K562 (cell line): ENCODE results near the gene KIF19. TPM values are rescaled to one million over a fixed set of nuclear protein-coding genes. Genes with fewer than 3 reads are reported as not detected.

Experiments used
- AFF4 ChIP-seq: sonication (generic); formaldehyde crosslinking; IDR thresholded peaks from 2 replicates; pipeline ENCODE4 v1.8.0; 2023; ENCODE audit warnings: mild to moderate bottlenecking, missing genetic modification reagents
- ARHGAP35 ChIP-seq: fragments of 450-650 bp; IDR thresholded peaks from 2 replicates; pipeline ENCODE4 v1.6.1; 2018; ENCODE audit not compliant: partially characterized antibody
- ATF1 ChIP-seq, 2 experiments: fragments of 450-650 bp in 1 of 2; IDR thresholded peaks; 2 replicates each; pipeline ENCODE4 v1.6.1; 2016; ENCODE audit warnings: missing compliant biosample characterization in 1 of 2, missing genetic modification characterization in 1 of 2
- BMI1 ChIP-seq: fragments of 150-350 bp; IDR thresholded peaks from 2 replicates; pipeline ENCODE4 v1.6.1; 2014; ENCODE audit warnings: low read length
- BRD9 ChIP-seq: fragments of 450-650 bp; IDR thresholded peaks from 2 replicates; pipeline ENCODE4 v1.6.1; 2018; ENCODE audit warnings: low read depth; ENCODE audit not compliant: partially characterized antibody
- CBFA2T2 ChIP-seq: fragments of 450-650 bp; conservative IDR thresholded peaks from 2 replicates; pipeline ENCODE4 v1.6.1; 2017; ENCODE audit warnings: mild to moderate bottlenecking
- EP300 ChIP-seq: IDR thresholded peaks from 2 replicates; pipeline ENCODE4 v1.6.1; 2012; ENCODE audit warnings: low read length, improper control_type of control experiment
- ERF ChIP-seq: fragments of 450-650 bp; formaldehyde crosslinking; IDR thresholded peaks from 2 replicates; pipeline ENCODE4 v1.4.0; 2020; ENCODE audit warnings: mild to moderate bottlenecking, mixed read lengths
- ETV1 ChIP-seq: fragments of 450-650 bp; conservative IDR thresholded peaks from 2 replicates; pipeline ENCODE4 v1.6.1; 2016; ENCODE audit warnings: missing genetic modification characterization, control low read depth, low read depth, missing compliant biosample characterization
- ETV5 ChIP-seq: sonication (generic); formaldehyde crosslinking; IDR thresholded peaks from 2 replicates; pipeline ENCODE4 v1.4.0; 2020; ENCODE audit warnings: low read depth, mild to moderate bottlenecking, missing genetic modification reagents
- GABPA ChIP-seq: fragments of 200-800 bp; sonication (Bioruptor generic); conservative IDR thresholded peaks from 2 replicates; pipeline ENCODE4 v1.6.1; 2016; ENCODE audit warnings: low read depth, missing genetic modification characterization, missing compliant biosample characterization
- HLTF ChIP-seq: fragments of 450-650 bp; IDR thresholded peaks from 2 replicates; pipeline ENCODE4 v1.6.1; 2016
- HMGN3 ChIP-seq: IDR thresholded peaks from 2 replicates; pipeline ENCODE4 v1.6.1; 2011; ENCODE audit warnings: borderline replicate concordance, low read depth, mild to moderate bottlenecking, mixed read lengths, low read length; ENCODE audit not compliant: insufficient read length; ENCODE audit errors: extremely low read depth
- KAT7 ChIP-seq: sonication (generic); formaldehyde crosslinking; IDR thresholded peaks from 2 replicates; pipeline ENCODE4 v1.8.0; 2022; ENCODE audit warnings: missing genetic modification reagents, mild to moderate bottlenecking, borderline replicate concordance
- MNT ChIP-seq, 2 experiments: fragments of 450-650 bp; conservative IDR thresholded peaks; 2 replicates each; pipeline ENCODE4 v1.6.1; 2017; ENCODE audit warnings: mild to moderate bottlenecking in 2 of 2, moderate library complexity in 2 of 2
- PHF21A ChIP-seq: fragments of 450-650 bp; IDR thresholded peaks from 2 replicates; pipeline ENCODE4 v1.6.1; 2017; ENCODE audit warnings: low read depth, borderline replicate concordance
- TCF3 ChIP-seq: sonication (generic); formaldehyde crosslinking; IDR thresholded peaks from 2 replicates; pipeline ENCODE4 v1.4.0; 2020; ENCODE audit warnings: mild to moderate bottlenecking, missing genetic modification reagents
- ZNF143 ChIP-seq: sonication (generic); formaldehyde crosslinking; IDR thresholded peaks from 2 replicates; pipeline ENCODE4 v1.9.0; 2022; ENCODE audit warnings: mild to moderate bottlenecking, missing genetic modification reagents
- ZNF282 ChIP-seq: sonication (generic); formaldehyde crosslinking; IDR thresholded peaks from 2 replicates; pipeline ENCODE4 v1.8.1; 2023; ENCODE audit warnings: missing genetic modification reagents
- ZNF583 ChIP-seq: fragments of 250-450 bp; sonication (Bioruptor Pico); IDR thresholded peaks from 2 replicates; pipeline ENCODE4 v1.4.0; 2020
- polyA plus RNA-seq, 8 experiments: library from polyadenylated mRNA; depleted of rRNA in 4 of 8; stranded (reverse) in 5 of 8; unstranded in 3 of 8; fragments of >200 nt; fragmentation: Nextera tagmentation in 2 of 8; fragmentation: Illumina TruSeq in 1 of 8; extraction: Ambion mirVana in 2 of 8; extraction: Trizol in 1 of 8; gene quantifications; 2 replicates each; pipeline versions ENCODE4 v1.2.1 to v1.2.3, GENCODE V29; 2011 to 2014; ENCODE audit warnings: inconsistent platforms in 1 of 8, missing spikeins in 1 of 8
- total RNA-seq, 7 experiments: library from RNA; depleted of rRNA in 6 of 7; stranded (reverse); fragments of >200 nt in 6 of 7; fragmentation: Illumina TruSeq in 2 of 7; extraction: Trizol in 2 of 7; gene quantifications; 2 replicates each; pipeline versions ENCODE4 v1.2.1 to v1.2.3, GENCODE V29; 2011 to 2021; ENCODE audit warnings: low replicate concordance in 1 of 7
- TF ChIP-seq, protein P1 (sequence below): sonication (generic); formaldehyde crosslinking; IDR thresholded peaks from 2 replicates; pipeline ENCODE4 v1.9.0; 2022; ENCODE audit warnings: mild to moderate bottlenecking, missing genetic modification reagents

KIF19 gene
- total and polyA plus RNA-seq, 9 of the 15 experiments (the other 6 are each of a cell fraction or from before 2014, with no cell fraction given), result 0.10 TPM; not detected in 8

DNA sequence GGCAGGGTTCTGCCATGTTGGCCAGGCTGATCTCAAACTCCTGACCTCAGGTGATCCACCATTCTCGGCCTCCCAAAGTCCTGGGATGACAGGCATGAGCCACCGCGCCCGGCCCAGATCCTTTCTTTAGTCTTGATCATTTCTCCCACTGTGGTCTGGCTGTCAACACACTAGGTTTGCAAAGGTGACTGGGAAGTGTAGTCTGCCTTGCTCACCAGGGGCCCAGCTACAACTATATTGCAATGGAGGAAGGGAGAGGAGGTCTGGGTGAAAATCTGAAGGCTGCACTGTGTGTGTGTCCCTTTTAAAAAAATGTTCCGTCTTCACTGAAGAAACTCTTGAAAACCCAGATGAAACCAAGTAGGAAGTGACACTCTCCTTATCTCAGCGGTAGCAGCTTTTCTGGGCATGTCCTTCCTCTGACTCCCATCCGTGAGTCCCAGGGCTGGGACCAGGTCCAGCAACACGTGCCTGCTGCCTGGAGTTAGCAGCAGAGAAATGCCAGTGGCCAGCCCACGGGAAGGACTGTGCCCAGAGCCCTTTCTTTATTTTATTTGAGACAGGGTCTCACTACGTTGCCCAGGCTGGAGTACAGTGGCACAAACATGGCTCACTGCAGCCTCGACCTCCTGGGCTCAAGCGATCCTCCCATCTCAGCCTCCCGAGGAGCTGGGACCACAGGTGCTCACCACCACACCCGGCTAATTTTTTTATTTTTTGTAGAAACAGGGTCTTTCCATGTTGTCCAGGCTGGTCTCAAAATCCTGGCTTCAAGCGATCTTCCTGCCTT is 17.8 kb upstream of the KIF19 start (continued):
- TF ChIP-seq HMGN3 (no peak), ERF (no peak), CBFA2T2 (peak; percentile 46), HLTF (no peak), TCF3 (CRISPR knock-in tag) (peak; percentile 66), ZNF143 (peak; percentile 26; the same call in 1 of the 2 replicates), ATF1 (CRISPR knock-in tag; IDR thresholded peaks at IDR 0.05) (no peak), ATF1 (tag; IDR thresholded peaks at IDR 0.05) (0 out of 2 replicates have a peak, but pooled peaks have one; percentile 11), ETV5 (CRISPR knock-in tag) (no peak; the same call in 1 of the 2 replicates), MNT (conservative IDR thresholded peaks at IDR 0.05) (peak in 1 of 2 experiments; percentile 58; a peak in 2 of 4 replicates), ETV1 (tag) (peak; percentile 82), ZNF583 (CRISPR knock-in tag) (no peak), BMI1 (no peak), EP300 (peak; percentile 26; the same call in 1 of the 2 replicates), ZNF282 (CRISPR knock-in tag) (no peak), BRD9 (no peak), ARHGAP35 (no peak), PHF21A (no peak), KAT7 (CRISPR knock-in tag) (no peak), GABPA (tag) (peak; percentile 54), AFF4 (CRISPR knock-in tag) (no peak)
- TF ChIP-seq, protein P1, sequence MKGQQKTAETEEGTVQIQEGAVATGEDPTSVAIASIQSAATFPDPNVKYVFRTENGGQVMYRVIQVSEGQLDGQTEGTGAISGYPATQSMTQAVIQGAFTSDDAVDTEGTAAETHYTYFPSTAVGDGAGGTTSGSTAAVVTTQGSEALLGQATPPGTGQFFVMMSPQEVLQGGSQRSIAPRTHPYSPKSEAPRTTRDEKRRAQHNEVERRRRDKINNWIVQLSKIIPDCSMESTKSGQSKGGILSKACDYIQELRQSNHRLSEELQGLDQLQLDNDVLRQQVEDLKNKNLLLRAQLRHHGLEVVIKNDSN, result peak; percentile 19; the same call in 1 of the 2 replicates
